HTR-8/SVneo (cell line): Measurements from ENCODE around the gene FNDC4.

Experiments used
- DNase-seq: peaks from one replicate; pipeline ENCODE4 v3.0.0; 2011; ENCODE audit warnings: low spot score, mixed read lengths; ENCODE audit not compliant: insufficient read length
- FAIRE-seq: peaks from 2 replicates; lab custom pipeline; 2011; peaks lifted over from hg19 to GRCh38; lab: Jason Lieb, UNC

FNDC4 gene

GRCh38 chr2:27495840-27496356 lies 898 bp upstream of the FNDC4 start:
- FAIRE-seq = no peak

DNA sequence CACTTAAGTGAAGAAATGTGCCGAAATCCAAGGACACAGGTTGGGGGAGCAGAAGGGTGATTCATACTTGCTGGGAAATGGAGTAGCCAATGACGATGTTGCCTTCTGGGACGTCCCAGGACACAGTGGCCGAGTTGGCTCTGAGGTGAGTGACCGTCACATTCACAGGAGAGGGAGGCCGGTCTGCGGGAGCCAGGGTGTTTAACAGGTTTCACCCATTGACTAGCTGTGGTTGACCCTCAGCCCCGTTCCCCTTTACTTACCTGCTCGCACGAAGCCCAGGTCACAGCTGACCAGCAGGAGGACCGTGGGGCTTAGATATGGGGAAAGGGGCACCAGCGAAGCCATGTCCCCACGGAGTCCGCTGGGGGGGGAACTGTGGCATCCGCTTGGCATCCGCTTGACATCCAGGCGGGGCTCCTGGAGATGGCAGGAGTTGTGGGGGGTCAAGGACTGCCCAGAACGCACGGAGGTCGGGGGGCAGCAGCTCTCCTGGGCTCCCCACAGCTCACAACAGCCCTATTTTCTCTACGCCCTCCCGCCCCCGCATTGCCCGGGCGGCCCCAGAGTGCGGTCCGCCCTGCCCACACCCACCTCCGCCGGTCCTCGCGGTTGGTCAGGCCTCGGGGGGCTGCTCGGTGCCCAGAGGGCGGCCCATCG lies 586 bp downstream of the FNDC4 start:
- no peak for DNase-seq
- FAIRE-seq = peak; percentile 59

More at GRCh38 chr2:27495840-27496356, 898 bp upstream of the FNDC4 start:
- no peak for DNase-seq

GRCh38 chr2:27493948-27494283 lies 1.1 kb downstream of the FNDC4 start:
- FAIRE-seq (no peak), DNase-seq (no peak)

- FAIRE-seq (no peak), DNase-seq (no peak)
Observed at GRCh38 chr2:27492557-27492956, 2.4 kb downstream of the FNDC4 start.

DNA sequence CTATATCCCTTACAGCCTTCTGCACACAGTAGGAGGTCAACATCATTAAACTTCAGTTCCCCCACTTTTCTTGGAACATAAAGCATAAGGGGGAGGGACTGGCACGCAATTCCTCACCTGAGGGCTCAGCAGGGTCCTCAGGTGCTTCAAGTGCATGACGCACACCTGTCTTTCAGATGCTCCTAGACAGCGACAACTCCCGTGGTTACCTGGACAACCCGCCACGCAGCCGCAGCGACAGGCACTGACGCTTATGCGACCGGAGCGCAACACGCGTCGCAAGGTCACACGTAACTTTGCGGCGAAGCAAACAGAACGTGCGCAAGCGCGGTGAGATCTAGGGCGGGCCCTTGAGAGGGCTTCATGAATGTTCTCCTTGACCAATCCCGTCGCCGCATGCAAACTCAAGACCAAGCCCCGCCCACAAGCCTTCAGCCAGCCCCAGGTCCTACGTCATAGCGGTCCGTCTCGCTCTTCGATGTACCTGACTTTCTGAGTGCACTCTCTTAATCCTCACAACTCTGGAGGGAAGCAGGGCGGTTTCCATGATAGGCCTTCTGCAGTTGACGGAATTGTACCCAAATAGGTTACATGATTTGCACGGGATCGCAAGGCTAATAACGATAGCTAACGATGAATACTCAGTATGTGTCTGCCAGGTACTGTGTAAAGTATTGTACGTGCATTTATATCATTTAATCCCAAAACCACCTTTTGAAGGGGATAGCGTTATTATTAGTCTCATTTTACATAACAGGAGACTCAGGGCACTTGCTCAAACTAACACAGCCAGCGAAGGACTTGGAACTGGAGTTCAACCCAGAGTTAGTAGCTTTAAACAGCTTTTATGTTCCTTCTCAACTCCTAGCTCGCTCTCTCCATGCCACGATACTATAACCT lies 5.3 kb downstream of the FNDC4 start, which contains the start of gene IFT172:
Gene IFT172 (minus strand): TSS at position 246 of the 900 bp plus-strand sequence. CDS start 90 bp downstream, at position 156.
- FAIRE-seq (peak; percentile 99), DNase-seq (peak; percentile 99)

DNA sequence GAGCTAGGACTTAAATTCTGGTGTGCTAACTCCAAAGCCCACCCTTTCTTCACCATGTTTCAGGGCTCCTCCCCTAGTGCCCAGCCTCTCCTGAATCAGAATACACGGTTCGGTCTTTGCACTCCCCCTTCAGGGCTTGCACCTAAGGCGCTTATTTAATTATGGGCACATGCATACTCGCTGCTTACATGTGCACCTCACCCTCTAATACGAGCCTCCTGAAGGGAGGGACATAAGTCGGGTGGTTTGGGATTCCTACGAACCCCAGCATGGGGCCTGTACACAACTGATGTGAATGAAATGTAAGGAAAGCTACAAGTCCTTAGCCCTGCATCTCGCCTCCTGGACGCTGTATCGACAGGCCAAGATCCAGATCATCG lies 5.9 kb downstream of the FNDC4 start:
- FAIRE-seq = no peak
- no peak for DNase-seq

DNA sequence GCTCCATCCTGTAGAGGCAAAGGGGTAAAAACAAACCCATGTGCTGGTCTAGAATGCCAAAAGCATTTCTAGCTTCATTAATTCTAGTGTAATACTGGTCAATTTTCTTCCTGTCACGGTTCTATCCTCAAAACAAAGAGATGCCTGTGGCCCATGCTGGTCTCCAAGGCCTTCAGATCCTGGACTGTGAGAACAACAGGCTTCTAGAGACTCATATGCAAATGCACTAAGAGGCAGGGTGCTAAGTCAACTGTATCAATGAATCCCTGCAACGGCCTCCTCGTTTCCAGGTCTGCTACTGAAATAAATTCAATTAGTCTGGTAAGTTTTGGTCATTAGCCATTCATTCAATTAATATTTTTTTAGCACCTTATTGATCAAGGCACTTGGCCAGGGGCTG lies 9.5 kb downstream of the FNDC4 start:
- DNase-seq (no peak), FAIRE-seq (no peak)

DNA sequence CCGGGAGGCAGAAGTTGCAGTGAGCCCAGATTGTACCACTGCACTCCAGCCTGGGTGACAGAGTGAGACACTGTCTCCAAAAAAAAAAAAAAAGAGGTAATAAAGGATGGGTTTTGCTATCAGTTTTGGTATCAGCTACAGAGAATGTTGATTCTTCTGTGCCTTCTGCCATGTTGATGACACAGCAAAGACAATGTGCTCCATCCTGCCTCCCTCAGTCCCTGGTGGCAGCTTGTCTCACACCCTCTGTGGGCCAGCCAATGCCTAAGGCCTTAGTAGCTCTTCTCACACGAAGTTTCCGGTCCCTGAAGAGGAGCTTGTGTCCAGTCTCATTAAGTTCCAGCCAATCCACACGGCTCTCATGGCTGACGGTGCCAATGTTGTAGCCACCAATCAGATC lies 23.0 kb downstream of the FNDC4 start:
- FAIRE-seq = no peak

DNA sequence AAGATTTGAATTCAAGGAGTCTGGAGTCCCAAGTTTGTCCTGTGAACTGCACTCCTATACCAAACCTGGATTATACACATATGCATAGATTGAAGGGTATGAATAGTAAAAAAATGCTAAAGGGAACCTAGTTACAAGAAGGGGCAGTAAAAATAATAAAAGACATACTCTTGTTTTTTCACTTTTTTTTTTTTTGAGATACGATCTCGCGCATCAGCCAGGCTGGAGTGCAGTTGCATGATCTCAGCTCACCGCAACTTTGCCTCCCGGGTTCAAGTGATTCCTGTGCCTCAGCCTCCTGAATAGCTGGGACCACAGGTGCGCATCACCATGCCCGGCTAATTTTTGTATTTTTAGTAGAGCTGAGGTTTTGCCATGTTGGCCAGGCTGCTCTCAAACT lies 30.6 kb downstream of the FNDC4 start:
- no peak for DNase-seq
- FAIRE-seq = no peak

More for the DNA sequence above, 23.0 kb downstream of the FNDC4 start:
- DNase-seq = no peak

- FAIRE-seq (no peak), DNase-seq (no peak)
Observed at GRCh38 chr2:27461118-27461517, 33.9 kb downstream of the FNDC4 start.

- DNase-seq (no peak), FAIRE-seq (no peak)
Observed at GRCh38 chr2:27453968-27454367, 41.0 kb downstream of the FNDC4 start.

GRCh38 chr2:27451095-27451494 lies 43.9 kb downstream of the FNDC4 start:
- DNase-seq (no peak), FAIRE-seq (no peak)

GRCh38 chr2:27448381-27448780 lies 46.6 kb downstream of the FNDC4 start:
- DNase-seq (no peak), FAIRE-seq (no peak)

- DNase-seq (no peak), FAIRE-seq (no peak)
Observed at GRCh38 chr2:27446057-27446456, 48.9 kb downstream of the FNDC4 start.

- FAIRE-seq (no peak), DNase-seq (no peak)
Observed at GRCh38 chr2:27445615-27446014, 49.4 kb downstream of the FNDC4 start.

DNA sequence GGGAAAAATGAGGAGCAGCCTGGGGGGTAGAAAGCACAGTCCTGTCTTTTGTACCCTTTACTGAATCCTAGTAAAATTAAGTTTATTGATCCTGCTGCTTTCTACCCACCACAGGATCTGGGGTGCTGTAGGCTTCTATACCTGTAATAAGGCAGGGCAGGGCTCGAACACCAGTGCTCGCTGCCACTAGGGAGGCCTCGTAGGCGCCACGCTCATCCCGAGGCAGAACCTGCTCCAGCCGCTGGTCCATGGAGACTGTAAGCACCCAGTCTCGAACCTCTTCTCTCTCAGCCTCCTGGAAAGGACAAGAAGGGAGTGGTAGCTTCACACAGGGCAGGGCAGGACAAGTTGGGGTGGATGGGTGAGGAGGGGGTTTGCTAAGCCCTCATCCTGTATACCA lies 49.8 kb downstream of the FNDC4 start:
- FAIRE-seq (no peak), DNase-seq (no peak)

DNA sequence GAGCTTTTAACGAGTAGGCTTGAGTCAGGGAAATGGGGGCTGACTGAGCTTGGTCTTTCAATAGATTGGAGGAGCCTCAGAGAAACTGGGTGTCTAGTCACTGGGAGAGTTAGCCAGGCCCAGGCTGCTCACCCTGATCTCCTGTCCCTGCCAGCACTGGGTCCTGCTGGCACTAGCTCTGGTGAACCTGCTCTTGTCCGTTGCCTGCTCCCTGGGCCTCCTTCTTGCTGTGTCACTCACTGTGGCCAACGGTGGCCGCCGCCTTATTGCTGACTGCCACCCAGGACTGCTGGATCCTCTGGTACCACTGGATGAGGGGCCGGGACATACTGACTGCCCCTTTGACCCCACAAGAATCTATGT lies 52.1 kb downstream of the FNDC4 start:
- DNase-seq (no peak), FAIRE-seq (no peak)

DNA sequence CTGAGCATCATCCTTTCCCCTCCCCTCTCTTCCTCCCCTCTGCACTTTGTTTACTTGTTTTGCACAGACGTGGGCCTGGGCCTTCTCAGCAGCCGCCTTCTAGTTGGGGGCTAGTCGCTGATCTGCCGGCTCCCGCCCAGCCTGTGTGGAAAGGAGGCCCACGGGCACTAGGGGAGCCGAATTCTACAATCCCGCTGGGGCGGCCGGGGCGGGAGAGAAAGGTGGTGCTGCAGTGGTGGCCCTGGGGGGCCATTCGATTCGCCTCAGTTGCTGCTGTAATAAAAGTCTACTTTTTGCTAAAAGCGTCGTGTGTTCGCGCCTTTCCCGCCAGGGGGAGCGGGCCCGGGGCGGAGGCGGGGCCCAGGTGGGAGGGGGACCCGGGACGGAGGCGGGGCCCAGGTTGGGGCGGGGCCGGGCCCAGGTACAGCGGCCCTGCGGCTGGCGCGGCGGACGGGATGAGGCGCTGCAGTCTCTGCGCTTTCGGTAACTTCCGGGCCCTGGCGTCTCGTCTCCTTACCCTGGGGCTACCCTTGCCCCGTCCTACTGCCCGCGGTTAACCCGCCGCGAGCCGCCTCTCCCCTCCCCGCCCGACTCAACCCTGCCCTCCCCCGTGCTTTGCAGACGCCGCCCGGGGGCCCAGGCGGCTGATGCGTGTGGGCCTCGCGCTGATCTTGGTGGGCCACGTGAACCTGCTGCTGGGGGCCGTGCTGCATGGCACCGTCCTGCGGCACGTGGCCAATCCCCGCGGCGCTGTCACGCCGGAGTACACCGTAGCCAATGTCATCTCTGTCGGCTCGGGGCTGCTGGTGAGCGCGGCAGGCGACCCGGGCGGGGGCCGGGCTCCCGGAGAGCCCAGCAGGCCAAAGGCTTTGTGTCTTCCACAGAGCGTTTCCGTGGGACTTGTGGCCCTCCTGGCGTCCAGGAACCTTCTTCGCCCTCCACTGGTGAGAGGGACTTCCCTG lies 52.8 kb downstream of the FNDC4 start, which contains the start of gene KRTCAP3:
Gene KRTCAP3 (plus strand): TSS at position 424 of the 962 bp plus-strand sequence. CDS start 32 bp downstream, at position 456.
- FAIRE-seq = no peak
- DNase-seq = no peak
